D721Med (cell line): Measurements from ENCODE around the gene ING2.
"Not testable (repeated sequence)": the region's sequence is repeated elsewhere in the genome, so short reads cannot be mapped to it uniquely, and the experiment has no call there.

ENCODE experiments used
- DNase-seq: peaks from one replicate; pipeline ENCODE4 v3.0.0; 2011; ENCODE audit warnings: low spot score; ENCODE audit not compliant: insufficient read length
- FAIRE-seq: peaks from 2 replicates; lab custom pipeline; 2011; peaks lifted over from hg19 to GRCh38; lab: Jason Lieb, UNC
- TF ChIP-seq, protein P1 (sequence below): IDR thresholded peaks from 2 replicates; pipeline ENCODE4 v1.5.1; 2012; ENCODE audit warnings: mild to moderate bottlenecking, control low read depth; ENCODE audit not compliant: insufficient read depth; ENCODE audit errors: missing control alignments

ING2 gene

DNA sequence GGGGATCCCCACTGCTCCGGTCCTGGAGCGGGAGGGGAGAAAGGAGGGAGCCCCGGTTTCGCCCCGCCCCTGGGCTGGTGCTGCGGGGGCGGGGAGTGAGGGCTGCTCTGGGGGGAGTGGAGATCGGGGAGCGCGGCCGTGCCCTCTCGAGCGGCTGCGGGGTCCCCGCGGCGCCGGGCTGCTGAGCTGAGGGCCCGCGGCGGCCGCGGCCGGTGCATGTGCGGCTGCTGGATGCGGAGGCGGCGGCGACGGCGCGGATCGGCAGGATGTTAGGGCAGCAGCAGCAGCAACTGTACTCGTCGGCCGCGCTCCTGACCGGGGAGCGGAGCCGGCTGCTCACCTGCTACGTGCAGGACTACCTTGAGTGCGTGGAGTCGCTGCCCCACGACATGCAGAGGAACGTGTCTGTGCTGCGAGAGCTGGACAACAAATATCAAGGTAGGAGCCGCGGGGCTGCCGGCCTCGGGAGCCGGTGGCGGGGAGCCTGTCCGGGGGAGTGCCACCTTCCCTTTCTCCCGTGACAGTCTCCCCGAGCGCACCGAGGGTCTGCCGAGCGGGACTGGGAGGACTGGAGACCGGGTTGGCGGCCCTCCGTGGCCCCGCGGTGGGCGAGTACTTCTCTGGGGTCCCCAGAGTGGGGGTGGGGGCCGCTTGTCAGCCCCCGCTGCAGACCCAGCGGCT is at the start of gene ING2:
ING2 (plus strand) TSS at position 129 of the 681 bp plus-strand sequence; CDS start at position 267, 138 bp downstream.
- FAIRE-seq (no peak), DNase-seq (peak; percentile 41)
- TF ChIP-seq, protein P1, sequence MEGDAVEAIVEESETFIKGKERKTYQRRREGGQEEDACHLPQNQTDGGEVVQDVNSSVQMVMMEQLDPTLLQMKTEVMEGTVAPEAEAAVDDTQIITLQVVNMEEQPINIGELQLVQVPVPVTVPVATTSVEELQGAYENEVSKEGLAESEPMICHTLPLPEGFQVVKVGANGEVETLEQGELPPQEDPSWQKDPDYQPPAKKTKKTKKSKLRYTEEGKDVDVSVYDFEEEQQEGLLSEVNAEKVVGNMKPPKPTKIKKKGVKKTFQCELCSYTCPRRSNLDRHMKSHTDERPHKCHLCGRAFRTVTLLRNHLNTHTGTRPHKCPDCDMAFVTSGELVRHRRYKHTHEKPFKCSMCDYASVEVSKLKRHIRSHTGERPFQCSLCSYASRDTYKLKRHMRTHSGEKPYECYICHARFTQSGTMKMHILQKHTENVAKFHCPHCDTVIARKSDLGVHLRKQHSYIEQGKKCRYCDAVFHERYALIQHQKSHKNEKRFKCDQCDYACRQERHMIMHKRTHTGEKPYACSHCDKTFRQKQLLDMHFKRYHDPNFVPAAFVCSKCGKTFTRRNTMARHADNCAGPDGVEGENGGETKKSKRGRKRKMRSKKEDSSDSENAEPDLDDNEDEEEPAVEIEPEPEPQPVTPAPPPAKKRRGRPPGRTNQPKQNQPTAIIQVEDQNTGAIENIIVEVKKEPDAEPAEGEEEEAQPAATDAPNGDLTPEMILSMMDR, result no peak

- DNase-seq (no peak), FAIRE-seq (no peak)
- TF ChIP-seq, protein P1, result no peak
Measured at GRCh38 chr4:183455431-183456195, 49.2 kb upstream of the ING2 start.

GRCh38 chr4:183458005-183458404 is 46.9 kb upstream of the ING2 start:
- DNase-seq, result no peak
- TF ChIP-seq, protein P1, result no peak
- FAIRE-seq, result no peak

- not testable (repeated sequence) for DNase-seq, FAIRE-seq
Measured at GRCh38 chr4:183463903-183464619, 40.8 kb upstream of the ING2 start.

DNA sequence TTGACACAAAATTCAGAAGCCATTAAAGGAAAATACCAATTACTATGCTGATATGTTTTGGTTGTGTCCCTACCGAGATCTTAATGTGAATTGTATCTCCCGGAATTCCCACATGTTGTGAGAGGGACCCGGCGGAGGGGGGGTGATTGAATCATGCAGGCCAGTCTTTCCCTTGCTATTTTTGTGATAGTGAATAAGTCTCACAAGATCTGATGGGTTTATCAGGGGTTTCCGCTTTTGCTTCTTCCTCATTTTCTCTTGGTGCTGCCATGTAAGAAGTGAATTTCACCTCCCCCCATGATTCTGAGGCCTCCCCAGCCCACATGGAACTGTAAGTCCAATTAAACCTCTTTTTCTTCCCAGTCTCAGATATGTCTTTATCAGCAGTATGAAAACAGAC is 39.0 kb upstream of the ING2 start:
- DNase-seq, FAIRE-seq: not testable (repeated sequence)

- no peak for DNase-seq
- FAIRE-seq, result no peak
Measured at GRCh38 chr4:183467246-183467645, 37.6 kb upstream of the ING2 start.

GRCh38 chr4:183468210-183469095 is 36.4 kb upstream of the ING2 start:
- FAIRE-seq (no peak), DNase-seq (no peak)
- TF ChIP-seq, protein P1, result no peak

More at GRCh38 chr4:183467246-183467645, 37.6 kb upstream of the ING2 start:
- TF ChIP-seq, protein P1, result no peak
